Adrenal gland (tissue), 5 donors: ENCODE data around the gene SORBS2.

Experiments
- CTCF ChIP-seq, 6 experiments: fragments of 450-650 bp in 4 of 6; fragments of 200-600 bp in 2 of 6; sonication (generic) in 1 of 6; IDR thresholded peaks; 1 replicate in 5 of 6; 2 replicates in 1 of 6; pipeline versions ENCODE4 v1.5.1 to v1.8.0; 2016 to 2021; ENCODE audit warnings: antibody characterized with exemption in 6 of 6, mild to moderate bottlenecking in 2 of 6, moderate library complexity in 1 of 6
- POLR2A ChIP-seq, 2 donors: fragments of 450-650 bp; IDR thresholded peaks; one replicate each; pipeline ENCODE4 v1.6.1; 2017; ENCODE audit warnings: antibody characterized with exemption in 2 of 2, mild to moderate bottlenecking in 2 of 2, moderate library complexity in 1 of 2
- donor health status: DM: no; HTN: no; CAD: no.

GRCh38 chr4:185833055-185833598 lies 21.1 kb upstream of the SORBS2 start:
- no peak for TF ChIP-seq POLR2A (IDR thresholded peaks at IDR 0.05)
- TF ChIP-seq CTCF (IDR thresholded peaks at IDR 0.05) = no peak
